ENCODE data around the gene PKP2. TPM values are rescaled to one million over a fixed set of nuclear protein-coding genes. Genes with fewer than 3 reads are reported as not detected.

The PKP2 gene
- total and polyA plus RNA-seq, 2 of the 13 experiments (the other 11 are each of a cell fraction or from before 2014, with no cell fraction given) = 15.1 to 25.3 TPM

DNA sequence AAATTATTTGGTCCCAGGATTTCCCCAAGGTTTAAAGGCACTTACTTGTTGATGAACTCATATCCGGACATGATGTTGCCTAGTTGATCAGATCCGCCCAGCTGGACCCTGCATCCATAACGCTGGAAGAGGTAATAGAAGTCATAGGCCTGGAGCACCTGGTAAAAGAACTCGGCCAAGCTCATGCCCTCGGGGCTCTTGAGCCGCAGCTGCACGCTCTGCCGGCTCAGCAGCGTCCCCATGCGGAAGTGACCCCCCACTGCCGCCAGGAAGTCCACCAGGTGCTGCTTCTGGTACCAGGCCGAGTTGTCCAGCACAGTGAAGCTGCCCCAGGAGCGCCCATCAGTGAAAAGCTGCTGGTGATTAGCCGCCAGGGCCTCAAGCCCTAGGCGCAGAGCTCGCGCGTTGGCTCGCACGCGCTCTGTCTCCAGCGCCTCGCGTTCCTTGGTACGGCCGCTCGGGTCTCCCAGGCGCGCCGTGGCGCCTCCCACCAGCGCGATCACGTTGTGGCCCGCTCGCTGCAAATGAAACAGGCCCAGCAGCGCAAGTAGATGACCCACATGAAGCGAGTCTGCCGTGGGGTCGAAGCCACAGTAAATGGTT is 141.4 kb downstream of the PKP2 start (continued):
- peak; percentile 86; the same call in 1 of the 2 replicates for TF ChIP-seq ZNF839 (CRISPR knock-in tag; IDR thresholded peaks at IDR 0.05; ENCODE audit: borderline replicate concordance)
- TF ChIP-seq ZNF501 (CRISPR knock-in tag; IDR thresholded peaks at IDR 0.05) = peak; percentile 85
- no peak for TF ChIP-seq ZNF7 (CRISPR knock-in tag; IDR thresholded peaks at IDR 0.05)
- no peak for TF ChIP-seq NONO (IDR thresholded peaks at IDR 0.05)
- TF ChIP-seq NONO (CRISPR knock-in tag; conservative IDR thresholded peaks at IDR 0.05) = peak; percentile 26; the same call in 1 of the 2 replicates
- TF ChIP-seq, protein P1, sequence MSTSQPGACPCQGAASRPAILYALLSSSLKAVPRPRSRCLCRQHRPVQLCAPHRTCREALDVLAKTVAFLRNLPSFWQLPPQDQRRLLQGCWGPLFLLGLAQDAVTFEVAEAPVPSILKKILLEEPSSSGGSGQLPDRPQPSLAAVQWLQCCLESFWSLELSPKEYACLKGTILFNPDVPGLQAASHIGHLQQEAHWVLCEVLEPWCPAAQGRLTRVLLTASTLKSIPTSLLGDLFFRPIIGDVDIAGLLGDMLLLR (CRISPR knock-in tag; IDR thresholded peaks at IDR 0.05) = peak; percentile 56; the same call in 1 of the 2 replicates
- TF ChIP-seq HMG20B (CRISPR knock-in tag; conservative IDR thresholded peaks at IDR 0.05) = no peak
- TF ChIP-seq PHF20 (CRISPR knock-in tag; IDR thresholded peaks at IDR 0.05) = peak; percentile 64; the same call in 1 of the 2 replicates
- TF ChIP-seq, protein P2, sequence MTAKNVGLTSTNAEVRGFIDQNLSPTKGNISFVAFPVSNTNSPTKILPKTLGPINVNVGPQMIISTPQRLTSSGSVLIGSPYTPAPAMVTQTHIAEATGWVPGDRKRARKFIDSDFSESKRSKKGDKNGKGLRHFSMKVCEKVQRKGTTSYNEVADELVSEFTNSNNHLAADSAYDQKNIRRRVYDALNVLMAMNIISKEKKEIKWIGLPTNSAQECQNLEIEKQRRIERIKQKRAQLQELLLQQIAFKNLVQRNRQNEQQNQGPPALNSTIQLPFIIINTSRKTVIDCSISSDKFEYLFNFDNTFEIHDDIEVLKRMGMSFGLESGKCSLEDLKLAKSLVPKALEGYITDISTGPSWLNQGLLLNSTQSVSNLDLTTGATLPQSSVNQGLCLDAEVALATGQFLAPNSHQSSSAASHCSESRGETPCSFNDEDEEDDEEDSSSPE (CRISPR knock-in tag; IDR thresholded peaks at IDR 0.05) = no peak
- TF ChIP-seq, protein P3, sequence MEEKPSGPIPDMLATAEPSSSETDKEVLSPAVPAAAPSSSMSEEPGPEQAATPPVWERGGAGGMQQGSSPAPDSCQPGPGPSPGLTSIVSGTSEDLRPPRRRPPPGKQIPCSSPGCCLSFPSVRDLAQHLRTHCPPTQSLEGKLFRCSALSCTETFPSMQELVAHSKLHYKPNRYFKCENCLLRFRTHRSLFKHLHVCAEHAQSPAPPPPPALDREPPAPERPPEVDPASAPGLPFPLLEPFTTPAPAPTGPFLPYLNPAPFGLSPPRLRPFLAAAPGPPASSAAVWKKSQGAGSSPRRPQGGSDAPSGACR (CRISPR knock-in tag; IDR thresholded peaks at IDR 0.05) = 0 out of 2 replicates have a peak, but pooled peaks have one; percentile 49
- TF ChIP-seq, protein P4, sequence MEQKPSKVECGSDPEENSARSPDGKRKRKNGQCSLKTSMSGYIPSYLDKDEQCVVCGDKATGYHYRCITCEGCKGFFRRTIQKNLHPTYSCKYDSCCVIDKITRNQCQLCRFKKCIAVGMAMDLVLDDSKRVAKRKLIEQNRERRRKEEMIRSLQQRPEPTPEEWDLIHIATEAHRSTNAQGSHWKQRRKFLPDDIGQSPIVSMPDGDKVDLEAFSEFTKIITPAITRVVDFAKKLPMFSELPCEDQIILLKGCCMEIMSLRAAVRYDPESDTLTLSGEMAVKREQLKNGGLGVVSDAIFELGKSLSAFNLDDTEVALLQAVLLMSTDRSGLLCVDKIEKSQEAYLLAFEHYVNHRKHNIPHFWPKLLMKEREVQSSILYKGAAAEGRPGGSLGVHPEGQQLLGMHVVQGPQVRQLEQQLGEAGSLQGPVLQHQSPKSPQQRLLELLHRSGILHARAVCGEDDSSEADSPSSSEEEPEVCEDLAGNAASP (CRISPR knock-in tag; IDR thresholded peaks at IDR 0.05; ENCODE audit: borderline replicate concordance) = 0 out of 2 replicates have a peak, but pooled peaks have one; percentile 13
- TF ChIP-seq ZFP37 (CRISPR knock-in tag; IDR thresholded peaks at IDR 0.05; ENCODE audit: borderline replicate concordance) = no peak
- TF ChIP-seq ZBTB8A (CRISPR knock-in tag; IDR thresholded peaks at IDR 0.05; ENCODE audit: borderline replicate concordance, low read depth) = no peak
- no peak for TF ChIP-seq U2AF2 (IDR thresholded peaks at IDR 0.05; ENCODE audit: low read depth, low read length)
- peak; percentile 35; the same call in 1 of the 2 replicates for TF ChIP-seq CBFB (CRISPR knock-in tag; IDR thresholded peaks at IDR 0.05)
- TF ChIP-seq, protein P5, sequence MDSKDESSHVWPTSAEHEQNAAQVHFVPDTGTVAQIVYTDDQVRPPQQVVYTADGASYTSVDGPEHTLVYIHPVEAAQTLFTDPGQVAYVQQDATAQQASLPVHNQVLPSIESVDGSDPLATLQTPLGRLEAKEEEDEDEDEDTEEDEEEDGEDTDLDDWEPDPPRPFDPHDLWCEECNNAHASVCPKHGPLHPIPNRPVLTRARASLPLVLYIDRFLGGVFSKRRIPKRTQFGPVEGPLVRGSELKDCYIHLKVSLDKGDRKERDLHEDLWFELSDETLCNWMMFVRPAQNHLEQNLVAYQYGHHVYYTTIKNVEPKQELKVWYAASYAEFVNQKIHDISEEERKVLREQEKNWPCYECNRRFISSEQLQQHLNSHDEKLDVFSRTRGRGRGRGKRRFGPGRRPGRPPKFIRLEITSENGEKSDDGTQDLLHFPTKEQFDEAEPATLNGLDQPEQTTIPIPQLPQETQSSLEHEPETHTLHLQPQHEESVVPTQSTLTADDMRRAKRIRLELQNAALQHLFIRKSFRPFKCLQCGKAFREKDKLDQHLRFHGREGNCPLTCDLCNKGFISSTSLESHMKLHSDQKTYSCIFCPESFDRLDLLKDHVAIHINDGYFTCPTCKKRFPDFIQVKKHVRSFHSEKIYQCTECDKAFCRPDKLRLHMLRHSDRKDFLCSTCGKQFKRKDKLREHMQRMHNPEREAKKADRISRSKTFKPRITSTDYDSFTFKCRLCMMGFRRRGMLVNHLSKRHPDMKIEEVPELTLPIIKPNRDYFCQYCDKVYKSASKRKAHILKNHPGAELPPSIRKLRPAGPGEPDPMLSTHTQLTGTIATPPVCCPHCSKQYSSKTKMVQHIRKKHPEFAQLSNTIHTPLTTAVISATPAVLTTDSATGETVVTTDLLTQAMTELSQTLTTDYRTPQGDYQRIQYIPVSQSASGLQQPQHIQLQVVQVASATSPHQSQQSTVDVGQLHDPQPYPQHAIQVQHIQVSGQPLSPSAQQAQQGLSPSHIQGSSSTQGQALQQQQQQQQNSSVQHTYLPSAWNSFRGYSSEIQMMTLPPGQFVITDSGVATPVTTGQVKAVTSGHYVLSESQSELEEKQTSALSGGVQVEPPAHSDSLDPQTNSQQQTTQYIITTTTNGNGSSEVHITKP (CRISPR knock-in tag; IDR thresholded peaks at IDR 0.05; ENCODE audit: low read depth) = no peak
